Stimulated activated CD4-positive, alpha-beta T cell treated with anti-CD3 and anti-CD28 coated beads, Interleukin-15, amount 100 ng/mL, for 1 hour (primary cell): ENCODE data around the gene STAT6.

Experiments
- DNase-seq, 2 donors: peaks; one replicate each; pipeline ENCODE4 v3.0.0-alpha.2; 2020; ENCODE audit warnings: low read depth in 1 of 2, low spot score in 1 of 2

The STAT6 gene, protein sequence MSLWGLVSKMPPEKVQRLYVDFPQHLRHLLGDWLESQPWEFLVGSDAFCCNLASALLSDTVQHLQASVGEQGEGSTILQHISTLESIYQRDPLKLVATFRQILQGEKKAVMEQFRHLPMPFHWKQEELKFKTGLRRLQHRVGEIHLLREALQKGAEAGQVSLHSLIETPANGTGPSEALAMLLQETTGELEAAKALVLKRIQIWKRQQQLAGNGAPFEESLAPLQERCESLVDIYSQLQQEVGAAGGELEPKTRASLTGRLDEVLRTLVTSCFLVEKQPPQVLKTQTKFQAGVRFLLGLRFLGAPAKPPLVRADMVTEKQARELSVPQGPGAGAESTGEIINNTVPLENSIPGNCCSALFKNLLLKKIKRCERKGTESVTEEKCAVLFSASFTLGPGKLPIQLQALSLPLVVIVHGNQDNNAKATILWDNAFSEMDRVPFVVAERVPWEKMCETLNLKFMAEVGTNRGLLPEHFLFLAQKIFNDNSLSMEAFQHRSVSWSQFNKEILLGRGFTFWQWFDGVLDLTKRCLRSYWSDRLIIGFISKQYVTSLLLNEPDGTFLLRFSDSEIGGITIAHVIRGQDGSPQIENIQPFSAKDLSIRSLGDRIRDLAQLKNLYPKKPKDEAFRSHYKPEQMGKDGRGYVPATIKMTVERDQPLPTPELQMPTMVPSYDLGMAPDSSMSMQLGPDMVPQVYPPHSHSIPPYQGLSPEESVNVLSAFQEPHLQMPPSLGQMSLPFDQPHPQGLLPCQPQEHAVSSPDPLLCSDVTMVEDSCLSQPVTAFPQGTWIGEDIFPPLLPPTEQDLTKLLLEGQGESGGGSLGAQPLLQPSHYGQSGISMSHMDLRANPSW

DNA sequence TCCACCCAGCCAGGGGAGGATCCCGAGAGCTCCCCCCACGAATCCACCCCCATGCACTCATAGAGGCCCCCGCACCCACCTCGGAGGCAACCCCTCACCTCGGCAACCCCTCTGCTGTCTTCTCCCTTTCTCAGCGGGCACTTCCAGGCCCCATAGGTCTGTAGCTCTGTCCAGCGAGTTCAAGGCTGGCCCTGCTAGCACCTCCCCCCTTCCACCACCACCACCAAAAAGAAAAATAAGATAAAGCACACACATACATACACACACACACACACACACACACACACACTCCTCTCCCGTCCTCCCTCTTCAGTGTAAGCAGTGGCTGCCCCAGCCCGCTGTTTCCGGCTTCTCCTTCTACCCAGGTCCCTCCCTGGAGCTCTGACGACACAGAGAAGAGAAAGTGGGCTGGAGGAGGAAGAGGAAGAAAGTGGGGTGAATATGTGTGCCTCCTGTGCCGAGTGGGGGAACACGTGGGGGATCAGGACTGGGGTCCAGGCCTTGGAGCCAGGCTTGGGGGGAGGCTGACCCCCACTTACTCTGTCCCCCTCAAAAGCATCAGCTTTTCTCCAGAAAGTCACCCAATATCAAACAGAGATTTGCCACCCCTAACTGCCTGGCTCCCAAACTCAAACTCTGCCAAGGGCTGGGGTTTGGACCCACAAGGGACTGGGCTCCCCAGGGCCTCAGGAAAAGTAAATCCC, at the start of gene STAT6:
STAT6 (minus strand) TSS at position 332 of the 704 bp plus-strand sequence. CDS start 3,084 bp downstream, outside the sequence.
- DNase-seq, result peak; percentile 53 to 68

DNA sequence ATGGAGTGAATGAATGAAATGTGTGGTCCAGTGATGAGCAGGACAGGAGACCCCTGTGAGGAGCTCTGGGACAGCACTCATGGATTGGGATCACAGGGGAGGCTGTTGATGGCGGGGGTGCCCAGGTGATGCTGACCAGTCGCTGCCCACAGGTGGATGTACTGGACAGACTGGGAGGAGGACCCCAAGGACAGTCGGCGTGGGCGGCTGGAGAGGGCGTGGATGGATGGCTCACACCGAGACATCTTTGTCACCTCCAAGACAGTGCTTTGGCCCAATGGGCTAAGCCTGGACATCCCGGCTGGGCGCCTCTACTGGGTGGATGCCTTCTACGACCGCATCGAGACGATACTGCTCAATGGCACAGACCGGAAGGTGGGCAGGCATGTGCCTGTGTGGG, 49.6 kb upstream of the STAT6 start:
- no peak for DNase-seq

DNA sequence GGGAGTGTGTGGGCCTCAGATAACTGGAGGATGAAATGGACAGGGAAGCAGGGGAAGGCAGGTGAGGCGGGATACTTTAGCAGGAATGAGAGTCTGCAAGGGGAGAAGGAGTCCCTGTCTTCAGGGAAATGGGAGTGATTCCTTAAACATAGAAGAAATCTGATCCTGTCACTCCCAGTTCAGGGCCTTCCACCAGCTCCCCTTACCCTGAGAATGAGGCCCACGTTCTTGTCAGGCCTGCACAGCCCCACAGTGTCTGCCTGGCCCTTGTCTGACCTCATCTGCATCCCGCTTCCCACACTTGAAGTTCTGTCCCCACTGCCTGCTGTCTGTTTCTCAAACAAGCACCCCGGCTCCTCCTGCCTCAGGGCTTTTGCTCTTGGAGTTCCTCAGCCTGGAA, 48.9 kb upstream of the STAT6 start:
- no peak for DNase-seq

DNA sequence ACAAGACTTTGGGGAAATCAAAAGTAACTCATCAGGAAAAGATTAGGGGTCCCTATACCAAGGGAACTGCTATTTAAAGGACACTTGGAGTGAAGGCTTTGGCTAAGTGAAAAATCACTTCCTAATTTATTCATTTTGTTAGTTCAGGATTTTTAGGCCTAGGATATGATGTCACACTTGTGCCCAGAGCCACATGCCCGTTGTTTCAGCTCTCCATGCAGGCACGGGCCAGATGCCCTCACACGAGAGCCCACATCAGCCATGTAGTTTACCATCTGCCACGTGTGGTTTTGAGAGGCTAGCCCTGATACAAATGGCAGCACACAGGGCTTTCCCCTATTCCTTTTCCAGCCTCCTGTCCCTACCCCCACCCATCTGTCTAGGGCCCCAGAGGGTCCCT, 48.1 kb upstream of the STAT6 start:
- no peak for DNase-seq

DNA sequence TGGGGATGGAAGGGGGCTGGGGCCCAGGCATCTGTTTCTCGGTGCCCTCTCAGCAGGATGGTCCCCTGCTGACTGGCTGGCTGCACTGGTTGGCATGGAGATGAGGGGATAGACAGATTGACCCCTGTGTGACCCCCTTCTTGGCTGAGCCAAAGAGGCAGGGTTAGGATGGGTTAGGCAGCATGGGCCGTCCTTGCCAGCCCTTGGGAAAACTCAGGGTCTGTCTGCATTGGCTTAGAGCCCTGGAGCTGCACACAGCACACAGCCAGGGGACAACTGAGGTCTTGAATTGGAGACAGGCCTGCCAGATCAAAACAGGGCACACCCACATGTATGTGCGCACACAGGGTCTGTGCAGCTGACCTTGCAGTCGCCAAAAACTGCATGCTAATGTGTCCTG, 47.5 kb upstream of the STAT6 start:
- no peak for DNase-seq

DNA sequence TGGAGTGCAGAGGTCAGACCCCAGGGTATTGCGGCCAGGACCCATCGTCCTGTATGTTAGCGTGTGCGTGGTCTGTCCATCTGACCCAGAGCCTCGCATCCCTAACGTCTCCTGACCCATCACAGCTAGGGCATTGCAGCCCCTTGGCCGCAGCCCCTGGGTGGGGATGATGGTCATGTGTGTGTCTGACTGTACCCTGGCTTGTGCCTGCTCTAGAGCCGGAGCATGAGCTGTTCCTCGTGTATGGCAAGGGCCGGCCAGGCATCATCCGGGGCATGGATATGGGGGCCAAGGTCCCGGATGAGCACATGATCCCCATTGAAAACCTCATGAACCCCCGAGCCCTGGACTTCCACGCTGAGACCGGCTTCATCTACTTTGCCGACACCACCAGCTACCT, 47.0 kb upstream of the STAT6 start:
- DNase-seq, result no peak

DNA sequence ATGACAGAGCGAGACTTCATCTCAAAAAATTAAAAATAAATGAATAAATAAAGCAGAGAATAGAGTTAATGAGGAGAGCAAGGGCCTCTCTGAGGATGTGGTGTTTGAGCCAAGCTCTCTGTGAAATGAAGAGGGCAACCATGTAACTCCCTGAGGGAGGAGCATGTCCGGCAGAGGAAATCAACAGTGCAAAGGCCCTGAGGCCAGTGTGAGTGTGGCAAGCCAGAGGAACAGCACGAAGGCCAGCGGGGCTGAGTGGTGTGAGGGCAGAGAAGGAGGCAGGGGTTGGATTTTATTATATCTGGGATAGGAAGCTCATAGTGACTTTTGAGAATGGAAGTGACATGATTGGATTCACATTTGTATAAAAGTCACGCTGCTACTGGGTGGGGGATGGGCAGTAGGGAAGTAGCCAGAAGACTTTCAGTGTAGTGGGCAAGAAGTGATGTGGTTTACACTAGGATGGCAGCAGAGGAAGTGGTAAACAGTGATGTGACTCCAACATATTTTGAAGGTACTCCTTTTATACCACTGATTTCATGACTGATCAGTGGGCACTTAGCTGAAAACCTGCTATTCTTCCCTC, 46.5 kb upstream of the STAT6 start:
- no peak for DNase-seq

DNA sequence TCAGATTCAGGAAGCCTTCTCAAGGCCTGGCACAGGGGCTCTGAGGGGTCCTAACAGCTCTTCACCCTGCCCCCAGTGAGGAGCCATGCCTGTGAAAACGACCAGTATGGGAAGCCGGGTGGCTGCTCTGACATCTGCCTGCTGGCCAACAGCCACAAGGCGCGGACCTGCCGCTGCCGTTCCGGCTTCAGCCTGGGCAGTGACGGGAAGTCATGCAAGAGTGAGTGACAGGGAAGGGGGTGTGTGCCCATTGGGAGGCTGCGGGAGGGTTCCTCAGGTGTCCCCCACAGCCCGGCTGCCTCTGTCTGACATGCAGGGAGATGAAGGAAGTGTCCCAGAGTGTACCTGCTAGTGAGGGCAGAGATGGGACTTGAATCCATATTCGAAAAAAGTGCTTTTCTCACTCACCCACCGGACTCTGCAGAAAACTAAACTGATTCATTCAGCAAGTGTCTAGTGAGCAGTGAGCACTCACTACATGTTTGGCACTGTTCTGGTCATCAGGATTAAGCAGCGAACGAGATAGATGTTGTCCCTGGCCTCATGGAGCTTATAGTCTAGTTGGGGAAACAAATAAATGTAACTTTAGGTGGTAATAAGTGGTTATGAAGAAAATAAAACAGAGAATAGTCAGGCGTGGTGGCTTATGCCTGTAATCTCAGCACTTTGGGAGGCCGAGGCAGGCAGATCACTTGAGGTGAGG, 45.7 kb upstream of the STAT6 start:
- no peak for DNase-seq

DNA sequence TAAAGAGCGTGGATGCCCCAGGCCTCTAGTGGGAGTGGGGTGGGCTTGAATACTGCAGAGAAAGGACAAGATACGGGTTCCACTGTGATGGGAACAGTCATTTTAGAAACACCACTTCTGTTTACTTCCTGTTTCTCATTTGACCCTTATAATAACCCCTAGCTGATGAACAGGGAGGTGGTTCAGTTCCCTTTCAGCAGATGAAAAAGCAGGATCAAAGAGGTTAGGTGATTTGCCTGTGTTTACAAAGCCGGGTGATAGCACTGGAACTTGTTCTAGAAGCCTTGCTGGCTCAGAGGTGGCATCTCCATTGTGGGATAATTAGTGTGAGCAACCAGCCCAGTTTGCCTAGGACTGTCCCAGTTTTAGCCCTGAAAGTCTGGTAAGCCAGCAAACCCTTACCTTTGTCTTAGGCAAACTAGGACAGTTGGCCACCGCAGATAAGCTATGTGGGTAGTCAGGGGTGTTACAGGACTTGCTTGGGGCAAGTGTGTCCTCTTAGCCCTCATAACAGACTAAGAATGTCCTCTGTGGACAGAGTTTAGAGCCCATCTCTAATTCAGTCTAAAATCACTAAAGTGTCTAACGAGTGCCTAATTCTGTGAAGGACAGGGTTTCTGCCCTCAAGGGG, 43.8 kb upstream of the STAT6 start:
- DNase-seq, result no peak

DNA sequence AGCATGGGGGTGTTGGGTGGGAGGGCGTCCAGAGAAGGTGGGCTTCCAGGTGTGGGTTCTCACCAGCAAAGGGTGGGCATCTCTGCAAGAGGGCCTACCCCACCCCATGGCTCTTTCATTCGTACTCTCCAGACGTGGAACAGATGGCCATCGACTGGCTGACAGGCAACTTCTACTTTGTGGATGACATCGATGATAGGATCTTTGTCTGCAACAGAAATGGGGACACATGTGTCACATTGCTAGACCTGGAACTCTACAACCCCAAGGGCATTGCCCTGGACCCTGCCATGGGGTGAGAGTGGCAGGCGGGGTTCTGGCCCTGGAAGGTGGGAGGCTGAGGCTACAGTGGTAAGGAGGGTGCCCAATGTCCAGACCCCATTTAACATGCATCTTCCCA, 42.9 kb upstream of the STAT6 start:
- DNase-seq, result no peak

DNA sequence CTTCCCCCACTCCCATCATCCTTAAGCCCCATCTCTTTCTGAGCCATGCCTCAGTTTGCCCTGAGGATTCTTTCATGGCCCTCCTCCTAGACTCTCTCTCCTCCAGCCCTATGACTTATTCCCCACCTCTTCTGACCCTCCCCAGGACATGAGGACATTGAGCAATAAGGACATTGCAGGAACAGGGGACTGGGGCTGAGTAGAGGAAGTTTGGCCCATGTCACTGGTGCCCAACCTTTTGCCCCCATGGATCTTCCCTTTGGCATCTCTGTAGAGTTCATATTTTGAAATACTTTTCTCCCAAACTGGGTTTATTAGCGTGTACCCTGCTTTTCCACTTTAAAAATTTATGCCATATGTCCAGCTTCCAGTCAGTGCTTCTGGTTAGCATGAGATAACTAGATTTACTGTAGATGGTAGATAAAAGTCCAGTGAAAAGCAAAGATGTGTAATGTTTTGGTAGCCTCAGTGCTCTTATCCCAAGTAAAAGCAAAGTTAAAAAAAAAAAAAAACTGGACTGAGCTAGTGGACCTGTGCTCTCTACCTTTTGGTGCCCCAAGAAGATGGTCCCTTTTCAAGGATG, 42.3 kb upstream of the STAT6 start:
- no peak for DNase-seq

DNA sequence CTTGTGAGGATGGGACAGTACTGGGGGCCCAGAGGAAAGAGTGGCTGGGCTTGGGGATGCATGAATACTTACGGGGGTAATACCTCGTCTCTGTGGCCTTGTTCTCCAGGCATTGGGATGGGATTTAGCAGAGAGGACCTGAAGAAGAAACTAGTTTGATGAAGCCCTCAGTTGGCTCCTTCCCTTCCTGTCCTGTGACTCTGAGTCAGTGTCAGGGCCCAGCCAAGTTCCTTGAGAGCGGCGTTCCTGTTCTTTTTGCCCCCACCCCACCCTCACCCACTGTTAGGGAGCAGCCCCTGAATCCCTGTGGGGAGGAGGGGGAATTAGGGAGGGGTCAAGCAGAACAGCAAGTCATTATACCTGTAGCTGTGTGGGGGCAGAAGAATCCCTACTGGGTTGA, 41.5 kb upstream of the STAT6 start:
- no peak for DNase-seq

DNA sequence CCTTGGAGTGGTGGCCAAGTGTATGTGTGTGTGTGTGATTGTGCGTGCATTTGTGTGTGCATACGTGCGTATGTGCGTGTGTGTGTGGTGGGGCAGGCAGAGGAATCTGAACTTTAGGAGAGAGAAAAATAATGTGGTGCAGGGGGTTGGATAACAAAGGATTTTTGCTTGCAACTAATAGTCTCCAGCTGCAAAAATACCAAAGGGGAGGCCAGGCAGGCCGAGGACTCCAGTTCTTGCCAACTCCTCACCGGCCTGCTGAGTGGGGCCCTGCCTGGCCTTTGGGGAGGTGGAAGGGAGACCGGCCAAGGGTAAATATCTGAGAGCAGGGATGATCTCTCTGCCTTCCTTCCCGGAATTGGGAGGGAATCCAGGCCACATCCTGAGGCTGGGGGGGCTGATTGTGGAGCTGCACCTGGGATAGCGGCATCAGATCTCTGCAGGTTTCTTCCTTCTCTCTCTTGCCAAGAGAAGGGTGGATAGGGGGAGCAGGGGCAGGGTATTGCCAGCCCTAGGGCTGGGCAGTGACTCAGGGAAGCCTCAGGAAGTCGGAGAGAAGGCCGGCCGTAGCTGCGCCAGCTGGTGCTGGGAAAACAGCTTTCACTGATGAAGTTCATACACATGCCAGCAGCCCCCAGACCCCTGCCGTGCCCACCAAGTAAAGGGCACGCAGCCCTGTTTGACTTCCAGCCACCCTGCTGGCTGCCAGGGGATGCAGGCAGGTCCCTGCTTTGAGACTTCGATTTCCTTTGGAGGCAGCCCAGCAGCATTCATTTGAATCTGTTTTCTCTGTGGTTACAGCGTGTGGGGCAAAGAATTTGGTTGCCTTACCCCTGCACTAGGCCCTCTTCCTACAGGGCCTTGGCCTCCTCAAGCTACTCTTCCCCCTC, 40.8 kb upstream of the STAT6 start:
- no peak for DNase-seq

DNA sequence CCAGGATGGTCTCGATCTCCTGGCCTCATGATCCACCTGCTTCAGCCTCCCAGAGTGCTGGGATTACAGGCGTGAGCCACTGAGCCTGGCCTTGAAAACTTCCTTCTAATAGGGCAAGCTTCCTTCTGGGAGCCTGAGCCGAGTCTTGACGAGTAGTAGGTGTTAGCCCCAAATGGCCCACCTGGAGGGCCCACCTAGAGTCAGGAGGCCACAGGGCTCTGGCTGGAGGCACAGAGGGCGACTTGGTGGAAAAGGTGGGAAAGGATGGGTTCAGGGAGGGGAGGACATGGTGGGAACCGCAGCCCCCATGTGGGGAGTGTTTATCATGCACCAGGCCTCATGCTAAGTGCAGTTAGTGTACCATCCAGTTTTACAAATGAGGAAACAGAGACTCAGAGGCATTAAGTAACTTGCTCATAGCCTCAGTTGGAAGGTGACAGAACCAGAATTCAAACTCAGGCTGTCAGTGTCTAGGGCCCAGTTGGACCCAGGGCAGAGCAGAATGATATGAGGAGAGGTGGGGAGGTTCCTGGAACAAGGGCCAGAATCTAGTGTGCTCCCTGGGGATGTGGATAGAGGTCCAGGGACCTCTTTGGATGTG, 39.3 kb upstream of the STAT6 start:
- no peak for DNase-seq

DNA sequence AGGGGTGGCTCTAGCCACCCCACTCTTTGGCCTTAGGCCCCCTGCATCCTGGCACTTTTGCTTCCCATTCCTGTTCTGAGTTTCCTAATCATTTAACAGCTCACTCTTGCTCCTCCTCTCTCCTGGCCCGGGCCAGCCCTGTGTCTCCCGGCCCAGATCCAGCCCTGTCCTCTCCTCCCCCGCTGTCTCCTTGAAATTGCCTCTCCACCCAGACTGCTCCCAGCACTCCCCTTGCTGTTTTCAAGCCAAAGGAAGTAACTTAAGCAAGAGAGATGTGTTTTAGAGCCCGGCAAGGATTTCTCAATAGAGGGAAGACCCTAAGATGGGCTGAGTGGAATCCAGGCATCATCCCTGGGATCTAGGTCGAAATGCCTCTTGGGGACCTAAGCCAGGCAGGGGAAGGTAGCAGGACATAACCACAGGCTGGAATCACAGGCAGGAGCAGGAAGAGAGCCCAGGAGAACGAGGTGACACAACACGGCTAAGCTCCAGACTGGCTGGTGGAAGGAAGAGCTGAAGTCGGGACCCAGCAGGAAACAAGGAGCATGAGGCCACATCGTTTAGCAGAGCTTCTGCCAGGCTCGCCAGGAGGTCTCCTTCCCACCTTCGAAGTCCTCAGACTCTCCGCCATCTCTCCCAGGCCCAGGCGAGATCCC, 38.2 kb upstream of the STAT6 start:
- DNase-seq, result no peak

DNA sequence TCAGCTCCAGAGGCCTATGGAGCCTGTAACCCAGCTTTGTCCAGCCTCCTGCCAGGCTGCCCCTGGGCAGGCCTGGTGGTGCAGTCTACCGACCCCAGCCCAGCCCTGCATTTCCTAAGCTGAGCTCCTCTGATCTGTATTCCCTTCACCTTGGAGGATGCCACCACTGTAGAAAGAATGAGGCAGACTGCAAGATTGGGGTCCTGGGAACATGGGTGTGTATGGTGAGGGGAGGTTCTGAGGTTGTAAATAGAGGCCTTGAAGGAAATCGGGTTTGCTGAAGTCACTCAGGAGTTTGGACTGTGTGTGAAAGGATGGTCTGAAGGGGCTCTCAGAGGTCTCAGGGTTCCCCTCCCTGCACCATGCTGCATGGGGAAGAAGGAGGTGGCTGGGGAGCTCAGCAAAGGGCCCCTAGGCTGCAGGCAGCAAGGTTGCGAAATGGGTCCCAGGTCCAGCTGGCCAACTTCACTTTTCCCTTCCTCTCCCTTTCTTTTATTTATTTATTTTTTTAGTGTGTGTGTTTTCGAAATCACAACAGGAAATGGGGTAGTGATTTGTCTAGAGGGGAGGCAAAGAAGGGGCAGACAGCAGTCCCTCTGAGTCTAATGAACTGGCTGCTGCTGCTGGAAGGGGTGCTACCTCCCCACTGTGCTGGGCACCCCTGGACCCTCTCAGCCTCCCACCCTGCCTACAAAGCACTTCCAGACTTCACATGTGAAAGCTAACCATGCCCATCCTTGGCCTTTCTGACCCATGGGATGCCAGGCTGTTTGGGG, 37.5 kb upstream of the STAT6 start:
- DNase-seq, result no peak
